NCI-H526 (cell line): ENCODE data around the gene GADD45GIP1.
"Not testable (repeated sequence)": the region's sequence is repeated elsewhere in the genome, so short reads cannot be mapped to it uniquely, and the experiment has no call there.

Source experiments
- DNase-seq, 2 experiments: peaks; one replicate each; lab custom pipeline; 2025; lab: John Stamatoyannopoulos, UW

Gene GADD45GIP1

DNA sequence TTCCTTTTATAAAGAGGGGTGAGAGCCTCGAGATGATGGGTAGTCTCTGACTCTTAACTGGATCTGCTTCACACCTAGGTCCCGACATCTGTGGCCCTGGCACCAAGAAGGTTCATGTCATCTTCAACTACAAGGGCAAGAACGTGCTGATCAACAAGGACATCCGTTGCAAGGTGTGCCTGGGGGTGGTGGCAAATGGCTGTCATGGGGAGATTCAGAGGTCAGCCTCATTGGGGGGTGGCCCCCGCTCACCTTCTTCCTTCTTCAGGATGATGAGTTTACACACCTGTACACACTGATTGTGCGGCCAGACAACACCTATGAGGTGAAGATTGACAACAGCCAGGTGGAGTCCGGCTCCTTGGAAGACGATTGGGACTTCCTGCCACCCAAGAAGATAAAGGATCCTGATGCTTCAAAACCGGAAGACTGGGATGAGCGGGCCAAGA lies 17.0 kb downstream of the GADD45GIP1 start:
- no peak for DNase-seq

GRCh38 chr19:12938779-12939601 lies 18.0 kb downstream of the GADD45GIP1 start:
- DNase-seq = no peak

- DNase-seq = peak; percentile 95 to 98
Measured at GRCh38 chr19:12937927-12938778, 18.9 kb downstream of the GADD45GIP1 start, which contains the start of gene CALR. Gene CALR (plus strand): TSS chr19:12938609. CDS start chr19:12938680, 71 bp downstream.

DNA sequence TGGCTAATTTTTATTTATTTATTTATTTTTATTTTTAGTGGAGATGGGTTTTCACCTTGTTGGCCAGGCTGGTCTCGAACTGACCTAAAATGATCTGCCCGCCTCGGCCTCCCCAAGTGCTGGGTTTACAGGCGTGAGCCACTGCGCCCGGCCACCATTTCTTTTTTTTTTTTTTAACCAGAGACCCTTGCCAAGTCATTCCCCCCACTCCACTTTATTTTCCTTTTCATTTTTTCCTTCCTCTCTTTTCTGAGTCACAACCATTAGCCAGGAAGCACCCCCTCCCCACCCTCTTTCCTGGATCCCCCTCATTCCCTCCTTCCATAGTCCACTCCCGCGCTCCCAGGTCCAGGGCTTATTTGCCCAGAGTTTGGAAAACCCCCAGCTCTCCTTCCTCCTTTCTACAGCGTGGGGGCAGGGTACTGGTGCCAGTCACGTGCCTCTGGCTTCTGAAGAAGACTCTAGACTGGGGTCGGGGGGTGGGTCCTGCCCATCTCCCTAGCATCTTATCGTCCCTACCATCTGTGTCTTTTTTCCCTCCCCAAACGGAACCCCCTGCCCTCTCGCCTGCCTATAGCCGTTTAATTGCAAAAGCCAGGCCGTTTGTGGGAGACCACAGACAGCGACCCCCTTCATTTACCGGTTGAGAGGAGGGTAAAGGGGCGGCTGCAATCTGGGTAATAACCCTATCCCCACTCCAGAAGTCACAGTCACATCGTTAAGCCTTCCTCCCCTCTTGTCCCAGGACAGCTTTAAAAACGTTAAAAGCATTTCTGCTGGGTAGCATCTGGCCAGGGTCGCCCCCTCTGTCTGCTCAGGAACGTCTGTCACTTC lies 19.7 kb downstream of the GADD45GIP1 start:
- peak; percentile 54 to 59 for DNase-seq

GRCh38 chr19:12936582-12936981 lies 20.4 kb downstream of the GADD45GIP1 start:
- DNase-seq = peak in 1 of 2 experiments; percentile 23

DNA sequence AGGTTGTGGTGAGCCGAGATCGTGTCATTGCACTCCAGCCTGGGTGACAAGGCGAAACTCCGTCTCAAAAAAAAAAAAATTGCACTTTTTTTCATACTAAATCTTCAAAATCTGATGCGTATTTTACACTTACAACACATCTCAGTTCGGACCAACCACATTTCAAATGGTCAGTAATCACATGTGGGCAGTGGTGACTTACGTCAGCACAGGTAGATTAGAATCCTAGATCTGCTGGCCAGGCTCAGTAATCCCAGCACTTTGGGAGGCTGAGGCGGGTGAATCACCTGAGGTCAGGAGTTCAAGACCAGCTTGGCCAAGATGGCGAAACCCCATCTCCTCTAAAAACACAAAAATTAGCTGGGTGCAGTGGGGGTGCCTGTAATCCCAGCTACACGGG lies 22.0 kb downstream of the GADD45GIP1 start:
- DNase-seq = no peak

DNA sequence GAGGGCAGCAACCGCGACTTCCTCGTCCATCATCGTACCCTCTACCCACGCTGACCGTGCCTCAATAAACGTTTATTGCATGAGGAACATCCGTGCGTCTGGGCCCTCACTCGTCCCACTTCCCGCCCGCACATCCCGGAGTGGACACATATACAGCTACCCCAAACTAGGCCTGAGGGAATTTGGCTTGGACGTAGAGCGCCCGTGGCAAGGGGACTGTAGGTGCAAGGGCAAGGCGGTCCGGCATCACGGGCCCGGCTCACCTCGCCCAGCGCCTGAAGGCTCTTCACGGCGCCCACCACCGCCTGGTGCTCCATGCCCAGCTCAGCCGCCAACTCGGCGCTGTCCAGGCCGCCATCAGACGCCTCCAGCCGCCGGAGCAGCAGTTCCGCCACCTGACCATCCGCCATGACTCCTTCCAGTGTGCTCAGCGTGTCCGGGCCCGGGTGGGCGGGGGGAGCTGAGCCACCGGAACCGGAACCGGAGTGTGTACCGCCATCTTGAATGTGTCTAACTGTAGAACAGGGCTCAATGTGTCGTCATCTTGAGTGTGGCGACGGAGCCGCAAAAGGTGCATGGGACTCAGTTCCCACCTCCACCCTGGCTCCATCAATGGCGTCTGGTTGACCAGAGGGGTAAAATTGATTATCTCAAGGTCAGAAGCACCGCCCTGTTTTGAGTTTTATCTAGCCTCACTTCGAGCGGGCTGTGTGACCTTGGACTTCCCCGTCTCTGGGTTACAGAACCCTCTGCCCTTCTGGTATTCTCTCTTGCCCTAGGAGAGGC lies 23.5 kb downstream of the GADD45GIP1 start, which contains the start of gene FARSA:
TSS of gene FARSA (minus strand) at position 425 of the 786 bp plus-strand sequence. CDS start at position 410, 15 bp downstream.
- peak; percentile 76 to 86 for DNase-seq

DNA sequence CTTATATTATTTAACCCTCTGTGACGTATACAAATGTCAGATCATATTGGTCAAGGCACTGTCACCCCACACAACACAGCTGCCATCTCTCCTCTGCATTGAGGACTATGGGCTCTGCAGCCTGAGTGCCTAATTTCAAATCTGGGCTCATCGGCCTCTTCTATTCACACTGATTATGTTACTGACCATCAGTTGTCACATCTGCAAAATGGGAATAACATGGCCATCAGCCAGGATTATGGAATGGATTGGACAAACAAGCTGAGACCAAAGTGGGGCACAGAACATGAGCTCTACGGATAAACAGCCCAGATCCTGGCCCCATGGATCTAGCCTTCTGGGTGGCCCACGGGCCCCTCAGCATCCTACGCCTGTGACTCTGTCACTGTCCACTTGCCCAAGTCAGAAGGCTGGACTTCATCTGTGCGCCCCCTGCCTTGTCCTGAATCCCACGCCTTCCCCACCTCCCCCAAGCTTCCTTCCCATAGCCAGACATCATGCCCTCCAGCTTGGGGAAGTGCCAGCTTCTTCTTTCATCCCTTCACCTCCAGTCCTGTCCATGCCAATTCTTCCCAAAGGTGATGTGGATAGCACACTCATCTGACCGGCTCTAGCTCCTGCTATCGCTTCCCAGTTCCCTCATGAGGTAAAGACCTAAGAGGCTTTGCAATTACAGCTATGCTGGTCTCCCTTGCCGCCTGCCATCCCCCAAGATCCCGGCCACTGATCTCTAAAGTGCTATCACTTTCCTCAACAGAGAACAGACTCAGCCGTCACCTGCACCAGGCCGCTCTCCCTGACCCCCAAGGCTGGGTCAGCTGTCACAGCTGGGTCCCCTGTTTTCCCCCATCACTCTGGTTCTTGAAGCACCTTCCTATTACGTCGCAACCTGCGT lies 24.4 kb downstream of the GADD45GIP1 start:
- DNase-seq = no peak

DNA sequence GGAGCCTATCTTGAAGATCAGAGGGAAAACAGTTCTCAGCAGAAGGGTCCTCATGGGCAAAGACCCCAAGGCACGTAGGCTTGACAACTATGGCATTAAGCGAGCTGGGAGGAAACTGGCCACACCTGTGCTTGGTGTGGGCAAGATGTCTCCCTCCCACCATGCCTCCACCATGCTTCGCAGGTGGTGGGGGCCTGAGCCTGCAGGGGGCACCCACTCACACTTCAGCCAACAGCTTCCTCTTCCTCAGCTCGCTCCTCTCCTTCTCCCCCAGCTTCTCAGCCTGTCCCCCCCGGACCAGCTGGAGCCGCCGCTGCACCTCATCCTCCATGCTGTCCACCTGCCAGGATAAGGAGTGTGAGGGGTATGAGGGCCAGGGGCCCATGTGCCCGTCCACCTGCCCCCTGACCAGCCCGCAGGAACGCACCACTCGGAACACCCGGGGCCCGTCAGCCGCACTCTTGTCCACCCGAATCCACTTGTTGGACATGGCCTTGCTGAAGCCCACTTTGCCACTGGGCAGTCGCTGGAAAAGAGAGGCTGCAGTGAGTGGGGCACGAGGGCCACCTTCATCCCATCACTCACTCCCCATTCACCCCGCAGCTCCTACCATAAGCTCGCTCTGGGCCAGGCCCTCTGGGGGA lies 26.9 kb downstream of the GADD45GIP1 start:
- DNase-seq = no peak

DNA sequence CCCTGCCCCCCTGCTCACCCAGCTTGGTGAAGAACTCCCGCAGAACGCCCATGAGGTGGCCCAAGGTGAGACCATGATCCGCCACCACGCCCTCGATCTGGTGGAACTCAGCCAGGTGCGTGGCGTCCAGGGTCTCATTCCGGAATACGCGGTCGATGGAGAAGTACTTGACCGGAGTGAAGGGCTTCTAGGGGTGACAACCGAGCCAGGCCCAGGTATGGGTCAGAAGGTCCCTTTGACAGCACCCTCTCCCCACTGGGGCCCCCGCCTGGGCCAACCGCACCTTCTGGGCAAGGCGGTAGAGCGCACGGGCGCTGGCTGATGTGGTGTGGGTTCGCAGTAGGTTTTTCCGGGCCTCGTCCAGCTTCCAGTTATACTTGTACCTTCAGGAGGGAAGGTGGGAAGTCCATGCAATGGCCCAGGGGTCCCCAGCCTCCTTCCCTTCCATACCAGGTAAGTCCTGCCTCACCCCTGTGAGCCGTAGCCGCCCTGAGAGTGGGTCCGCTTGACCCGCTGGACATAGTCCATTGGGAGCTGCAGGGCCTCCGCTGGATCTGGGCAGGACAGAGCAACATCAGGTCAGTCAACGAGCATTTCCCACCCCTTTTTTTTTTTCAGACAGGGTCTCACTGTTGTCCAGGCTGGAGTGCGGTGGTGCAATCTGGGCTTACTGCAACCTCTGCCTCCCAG lies 32.3 kb downstream of the GADD45GIP1 start:
- no peak for DNase-seq

DNA sequence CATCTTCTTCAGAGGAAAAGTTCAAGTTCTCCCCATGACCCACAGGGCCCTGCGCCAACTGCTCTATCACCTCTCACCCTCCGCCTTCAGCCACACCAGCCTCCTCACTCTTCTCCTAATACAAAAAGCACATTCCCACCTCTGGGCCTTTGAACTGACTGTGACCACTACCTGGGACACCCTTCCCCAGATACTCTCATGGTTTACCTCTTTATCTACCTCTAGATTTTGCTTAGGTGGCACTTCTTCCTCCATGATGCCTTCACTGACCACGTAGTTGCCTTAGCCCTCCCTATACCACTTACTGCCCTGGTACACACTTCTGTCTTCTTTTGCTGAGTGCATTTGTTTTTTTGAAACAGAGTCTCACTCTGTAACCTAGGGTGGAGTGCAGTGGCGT lies 34.1 kb downstream of the GADD45GIP1 start:
- no peak for DNase-seq

DNA sequence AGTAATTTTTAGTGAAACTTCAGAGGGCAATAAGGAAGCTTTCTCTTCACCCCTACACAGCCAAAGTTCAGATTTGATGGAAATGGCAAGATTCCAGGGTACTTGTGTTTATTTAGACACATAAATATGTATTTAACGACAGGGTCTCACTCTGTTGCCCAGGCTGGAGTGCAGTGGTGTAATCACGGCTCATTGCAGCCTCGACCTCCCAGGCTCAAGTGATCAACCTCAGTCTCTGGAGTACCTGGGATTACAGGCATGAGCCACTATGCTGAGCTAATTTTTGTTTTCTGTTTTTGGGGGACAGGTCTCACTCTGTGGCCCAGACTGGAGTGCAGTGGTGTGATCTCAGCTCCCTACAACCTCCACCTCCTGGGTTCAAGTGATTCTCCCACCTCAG lies 36.0 kb downstream of the GADD45GIP1 start:
- DNase-seq = no peak

- DNase-seq = no peak
Measured at GRCh38 chr19:12918253-12918652, 38.8 kb downstream of the GADD45GIP1 start.

- not testable (repeated sequence) for DNase-seq
Measured at GRCh38 chr19:12915860-12916259, 41.2 kb downstream of the GADD45GIP1 start.

- DNase-seq = no peak
Measured at GRCh38 chr19:12913851-12914690, 43.0 kb downstream of the GADD45GIP1 start.

- peak in 1 of 2 experiments; percentile 25 for DNase-seq
Measured at GRCh38 chr19:12913011-12913561, 43.9 kb downstream of the GADD45GIP1 start.

DNA sequence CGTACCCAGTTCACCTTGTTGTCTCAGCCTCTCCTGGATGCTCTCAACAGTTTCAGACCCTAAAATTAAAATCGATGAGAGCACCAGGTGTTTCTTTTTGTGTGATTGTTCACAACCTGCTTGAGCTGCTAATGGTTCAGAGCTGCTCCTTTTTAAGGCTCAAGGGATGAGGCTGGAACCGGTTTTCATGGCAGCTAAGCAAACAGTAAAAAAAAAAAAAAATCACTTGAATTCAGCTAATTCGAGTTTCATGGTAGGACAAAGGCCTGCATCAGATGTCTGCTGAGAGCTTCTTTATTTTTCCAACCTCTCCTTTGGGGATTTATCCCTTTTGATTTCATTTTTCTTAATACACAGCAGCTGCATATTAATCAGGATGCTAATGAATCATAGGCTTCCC lies 44.5 kb downstream of the GADD45GIP1 start:
- DNase-seq = peak in 1 of 2 experiments; percentile 6
